GM12878 (cell line): ENCODE data around the gene USPL1. TPM values are rescaled to one million over a fixed set of nuclear protein-coding genes. Genes with fewer than 3 reads are reported as not detected.

Source experiments
- ATF2 ChIP-seq: IDR thresholded peaks from 2 replicates; pipeline ENCODE4 v1.6.1; 2012; ENCODE audit warnings: low read length, inconsistent platforms
- BACH1 ChIP-seq: fragments of 450-650 bp; IDR thresholded peaks from 2 replicates; pipeline ENCODE4 v1.6.1; 2017; ENCODE audit warnings: mild to moderate bottlenecking, borderline replicate concordance
- CHD1 ChIP-seq: IDR thresholded peaks from 2 replicates; pipeline ENCODE4 v1.6.1; 2012; ENCODE audit warnings: low read depth, low read length, improper control_type of control experiment
- CHD4 ChIP-seq: fragments of 200-600 bp; sonication (generic); IDR thresholded peaks from 2 replicates; pipeline ENCODE4 v1.6.1; 2016; ENCODE audit warnings: mild to moderate bottlenecking
- E2F8 ChIP-seq: fragments of 450-650 bp; IDR thresholded peaks from 2 replicates; pipeline ENCODE4 v1.6.1; 2018; ENCODE audit warnings: mild to moderate bottlenecking, low read depth, moderate library complexity; ENCODE audit not compliant: partially characterized antibody
- ELK1 ChIP-seq: IDR thresholded peaks from 2 replicates; pipeline ENCODE4 v1.6.1; 2012; ENCODE audit warnings: low read depth, low read length, improper control_type of control experiment
- HSF1 ChIP-seq: fragments of 150-350 bp; IDR thresholded peaks from 2 replicates; pipeline ENCODE4 v1.6.1; 2014; ENCODE audit warnings: mild to moderate bottlenecking, low read depth, low read length
- JUNB ChIP-seq: IDR thresholded peaks from 2 replicates; pipeline ENCODE4 v1.6.1; 2016; ENCODE audit warnings: antibody characterized with exemption, mild to moderate bottlenecking
- KAT2A ChIP-seq: conservative IDR thresholded peaks from 2 replicates; pipeline ENCODE4 v1.6.1; 2011; ENCODE audit warnings: low read depth, low read length; ENCODE audit not compliant: control insufficient read depth
- KLF5 ChIP-seq: fragments of 450-650 bp; IDR thresholded peaks from 2 replicates; pipeline ENCODE4 v1.6.1; 2014; ENCODE audit warnings: mild to moderate bottlenecking; ENCODE audit not compliant: partially characterized antibody
- MEF2A ChIP-seq: IDR thresholded peaks from 2 replicates; pipeline ENCODE4 v1.6.1; 2011; ENCODE audit warnings: low read depth, mild to moderate bottlenecking, low read length, moderate library complexity; ENCODE audit not compliant: insufficient read depth
- MTA2 ChIP-seq: fragments of 450-650 bp; IDR thresholded peaks from 2 replicates; pipeline ENCODE4 v1.6.1; 2016; ENCODE audit warnings: low read depth, mild to moderate bottlenecking, moderate library complexity
- MTA3 ChIP-seq: IDR thresholded peaks from 2 replicates; pipeline ENCODE4 v1.6.1; 2012; ENCODE audit warnings: low read length, inconsistent platforms, borderline replicate concordance
- PML ChIP-seq: IDR thresholded peaks from 2 replicates; pipeline ENCODE4 v1.6.1; 2012; ENCODE audit warnings: low read length, inconsistent platforms
- POLR2AphosphoS5 ChIP-seq: IDR thresholded peaks from 2 replicates; pipeline ENCODE4 v1.6.1; 2011; ENCODE audit warnings: mild to moderate bottlenecking, low read length, inconsistent platforms
- POU2F2 ChIP-seq: IDR thresholded peaks from 3 replicates; pipeline ENCODE4 v1.6.1; 2011; ENCODE audit warnings: low read depth, mild to moderate bottlenecking, low read length, borderline replicate concordance
- RB1 ChIP-seq: fragments of 450-650 bp; formaldehyde crosslinking; IDR thresholded peaks from 2 replicates; pipeline ENCODE4 v1.6.1; 2017; ENCODE audit warnings: mild to moderate bottlenecking, borderline replicate concordance
- SMAD1 ChIP-seq: fragments of 450-650 bp; IDR thresholded peaks from 2 replicates; pipeline ENCODE4 v1.6.1; 2018; ENCODE audit warnings: mild to moderate bottlenecking, low read depth; ENCODE audit not compliant: partially characterized antibody
- SPI1 ChIP-seq: IDR thresholded peaks from 2 replicates; pipeline ENCODE4 v1.6.1; 2011; ENCODE audit warnings: low read depth, mild to moderate bottlenecking, low read length, moderate library complexity, borderline replicate concordance; ENCODE audit not compliant: insufficient read depth
- SREBF1 ChIP-seq: IDR thresholded peaks from 2 replicates; pipeline ENCODE4 v1.6.1; 2012; ENCODE audit warnings: mild to moderate bottlenecking, low read length
- SRF ChIP-seq, 2 experiments: IDR thresholded peaks; 2 replicates each; pipeline ENCODE4 v1.6.1; 2011; ENCODE audit warnings: low read depth in 2 of 2, low read length in 2 of 2, mild to moderate bottlenecking in 1 of 2, moderate library complexity in 1 of 2
- STAT3 ChIP-seq: IDR thresholded peaks from 2 replicates; pipeline ENCODE4 v1.6.1; 2011; ENCODE audit warnings: low read depth, low read length, improper control_type of control experiment
- TAF1 ChIP-seq: IDR thresholded peaks from 2 replicates; pipeline ENCODE4 v1.6.1; 2011; ENCODE audit warnings: mild to moderate bottlenecking, low read depth, low read length, borderline replicate concordance
- TCF12 ChIP-seq: IDR thresholded peaks from 2 replicates; pipeline ENCODE4 v1.6.1; 2011; ENCODE audit warnings: low read depth, mild to moderate bottlenecking, low read length
- TCF3 ChIP-seq: IDR thresholded peaks from 2 replicates; pipeline ENCODE4 v1.6.1; 2012; ENCODE audit warnings: low read depth, mild to moderate bottlenecking, low read length, borderline replicate concordance; ENCODE audit not compliant: insufficient read depth
- ZSCAN29 ChIP-seq: fragments of 450-650 bp; IDR thresholded peaks from 2 replicates; pipeline ENCODE4 v1.6.1; 2017; ENCODE audit warnings: mild to moderate bottlenecking, moderate library complexity
- polyA plus RNA-seq, 11 experiments: library from polyadenylated mRNA; depleted of rRNA in 4 of 11; unstranded in 6 of 11; stranded (reverse) in 5 of 11; fragments of >200 nt; fragmentation: Nextera tagmentation in 4 of 11; fragmentation: Illumina TruSeq in 1 of 11; extraction: Ambion mirVana in 4 of 11; extraction: Trizol in 1 of 11; gene quantifications; 1 replicate in 1 of 11; 2 replicates in 10 of 11; pipeline versions ENCODE4 v1.2.1 to v1.2.3, GENCODE V29; 2011 to 2016; ENCODE audit warnings: inconsistent platforms in 2 of 11, missing spikeins in 2 of 11, low read depth in 1 of 11
- total RNA-seq, 4 experiments: library from RNA; depleted of rRNA in 3 of 4; stranded (reverse); fragments of >200 nt in 3 of 4; fragmentation: Illumina TruSeq in 1 of 4; extraction: Trizol in 1 of 4; gene quantifications; 2 replicates each; pipeline versions ENCODE4 v1.2.1 to v1.2.3, GENCODE V29; 2013 to 2021

USPL1 gene
- total and polyA plus RNA-seq, 10 of the 15 experiments (the other 5 are each of a cell fraction or from before 2014, with no cell fraction given) = 7.9 to 23.2 (median 15.8) TPM

GRCh38 chr13:30616927-30617314 is 799 bp upstream of the USPL1 start (continued):
- no peak; the same call in 1 of the 2 replicates for TF ChIP-seq BACH1
- peak; percentile 22; the same call in 1 of the 2 replicates for TF ChIP-seq ATF2
- TF ChIP-seq TCF3 = no peak
- TF ChIP-seq PML = peak; percentile 25; the same call in 1 of the 2 replicates
- TF ChIP-seq RB1 = no peak; the same call in 1 of the 2 replicates
- TF ChIP-seq KAT2A = no peak
- no peak for TF ChIP-seq SREBF1
- 0 out of 3 replicates have a peak, but pooled peaks have one; percentile 55 for TF ChIP-seq POU2F2
- peak; percentile 96 for TF ChIP-seq POLR2AphosphoS5
- TF ChIP-seq SRF (IDR thresholded peaks at IDR 0.05; ENCODE audit: low read depth in 2 of 2, low read length in 2 of 2) = no peak
- TF ChIP-seq SPI1 = no peak
- TF ChIP-seq KLF5 = no peak
- no peak for TF ChIP-seq E2F8
- TF ChIP-seq CHD1 = no peak; the same call in 1 of the 2 replicates
- TF ChIP-seq JUNB = no peak
- TF ChIP-seq TCF12 = no peak
- no peak; the same call in 1 of the 2 replicates for TF ChIP-seq MTA2
- peak; percentile 65; the same call in 1 of the 2 replicates for TF ChIP-seq MTA3
- 0 out of 2 replicates have a peak, but pooled peaks have one; percentile 34 for TF ChIP-seq MEF2A
- 0 out of 2 replicates have a peak, but pooled peaks have one; percentile 56 for TF ChIP-seq TAF1
- no peak for TF ChIP-seq ZSCAN29
- TF ChIP-seq STAT3 = no peak
- peak; percentile 62 for TF ChIP-seq SMAD1
- TF ChIP-seq HSF1 = 0 out of 2 replicates have a peak, but pooled peaks have one; percentile 36
- no peak for TF ChIP-seq CHD4
- no peak for TF ChIP-seq ELK1
